Stimulated activated CD8-positive, alpha-beta memory T cell treated with anti-CD3 and anti-CD28 coated beads, Interleukin-4, amount 100 ng/mL, for 48 hours (primary cell): Measurements from ENCODE around the gene SPTBN1.
"Not testable (repeated sequence)": the region's sequence is repeated elsewhere in the genome, so short reads cannot be mapped to it uniquely, and the experiment has no call there.

ENCODE experiments used
- DNase-seq: peaks from one replicate; pipeline ENCODE4 v3.0.0-alpha.2; 2020

Gene SPTBN1

DNA sequence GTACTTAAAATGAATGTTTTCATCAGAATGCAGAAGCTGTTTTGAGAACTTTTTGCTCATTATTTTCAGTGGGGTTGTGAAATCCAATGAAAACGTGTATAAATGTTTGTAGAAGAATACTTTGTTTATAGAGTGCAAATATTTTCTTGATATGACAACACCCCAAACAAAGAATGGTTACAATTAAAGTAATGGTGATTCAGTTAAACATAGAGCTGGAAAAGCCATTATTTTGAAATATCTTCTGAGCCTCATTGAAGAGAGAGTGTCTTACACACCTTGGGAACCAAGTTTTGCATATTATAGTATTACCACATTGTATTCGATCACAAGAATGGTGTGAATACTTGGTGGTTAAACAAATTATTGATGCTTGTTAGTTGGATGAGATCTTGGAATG lies 48.7 kb downstream of the SPTBN1 start:
- no peak for DNase-seq

DNA sequence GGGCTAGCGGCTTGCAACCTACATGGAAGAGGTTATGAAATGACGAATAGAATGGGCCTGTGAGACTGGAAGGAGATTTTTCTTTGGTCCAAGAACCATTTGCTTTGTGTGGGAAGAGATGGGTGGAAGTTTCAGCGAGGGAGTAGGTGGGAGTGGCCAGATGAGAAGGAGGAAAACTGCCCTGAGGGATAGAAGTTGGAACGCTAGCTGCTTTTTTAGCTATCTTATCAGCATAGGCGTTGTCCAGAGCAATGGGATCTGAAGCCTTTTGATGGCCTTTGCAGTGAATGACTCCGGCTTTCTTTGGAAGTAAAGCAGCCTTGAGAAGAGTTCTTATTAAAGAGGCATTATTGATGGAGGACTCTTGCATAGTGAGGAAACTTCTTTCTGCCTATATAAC lies 52.4 kb downstream of the SPTBN1 start:
- DNase-seq = no peak

DNA sequence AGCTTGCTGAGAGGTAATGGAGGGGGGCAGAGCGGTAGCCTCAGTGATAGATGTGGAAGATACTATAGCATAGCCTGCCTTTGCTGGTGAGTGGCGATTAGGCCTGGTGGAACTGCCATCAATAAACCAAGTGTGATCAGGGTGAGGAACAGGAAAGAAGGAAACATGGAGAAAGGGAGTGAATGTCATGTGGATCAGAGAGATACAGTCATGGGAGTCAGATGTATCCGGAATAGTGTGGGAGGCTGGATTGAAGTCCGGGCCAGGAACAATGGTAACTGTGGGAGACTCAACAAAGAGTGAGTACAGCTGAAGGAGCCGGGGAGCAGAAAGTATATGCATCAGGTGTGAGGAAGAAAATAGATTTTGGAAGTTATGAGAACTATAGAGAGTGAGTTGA lies 52.9 kb downstream of the SPTBN1 start:
- DNase-seq = not testable (repeated sequence)

DNA sequence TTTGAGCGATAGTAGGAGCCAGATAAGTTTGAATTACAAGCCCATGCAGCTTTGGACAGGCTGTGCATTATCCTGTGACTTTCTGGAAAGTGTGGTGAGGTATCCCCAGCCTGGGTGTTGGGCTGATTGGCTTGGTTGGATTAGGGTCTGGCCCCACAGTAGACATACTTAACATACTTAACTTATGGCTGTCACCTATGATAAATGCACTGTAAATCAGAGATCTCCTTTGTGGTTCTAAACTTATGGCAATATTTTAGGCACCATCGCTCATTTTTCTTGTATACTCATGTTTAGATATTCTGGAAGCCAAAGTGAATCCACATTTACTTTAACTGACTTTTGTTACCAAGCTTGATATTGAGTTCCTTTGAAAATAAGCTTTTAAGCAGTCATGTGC lies 54.8 kb downstream of the SPTBN1 start:
- DNase-seq = no peak

GRCh38 chr2:54512183-54512582 lies 56.1 kb downstream of the SPTBN1 start:
- no peak for DNase-seq

- no peak for DNase-seq
Observed at GRCh38 chr2:54512663-54513362, 56.7 kb downstream of the SPTBN1 start.

- no peak for DNase-seq
Observed at GRCh38 chr2:54513363-54513715, 57.2 kb downstream of the SPTBN1 start.

- no peak for DNase-seq
Observed at GRCh38 chr2:54514822-54515569, 58.9 kb downstream of the SPTBN1 start.

DNA sequence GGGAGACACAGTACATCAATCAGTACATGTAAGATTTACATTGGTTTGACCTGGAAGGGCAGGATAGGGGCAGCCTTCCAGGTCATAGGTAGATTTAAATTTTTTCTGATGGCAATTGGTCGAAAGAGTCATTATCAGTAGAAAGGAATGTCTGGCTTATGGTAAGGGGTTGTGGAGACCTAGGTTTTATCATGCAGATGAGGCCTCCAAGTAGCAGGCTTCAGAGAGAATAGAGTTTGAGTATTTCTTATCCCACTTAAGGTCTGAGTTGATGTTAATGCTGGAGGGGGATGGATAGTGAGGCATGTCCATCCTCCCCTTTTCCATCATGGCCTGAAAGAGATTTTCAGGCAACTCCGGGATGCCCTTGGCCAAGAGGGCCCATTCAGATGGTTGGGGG lies 60.7 kb downstream of the SPTBN1 start:
- DNase-seq = no peak

DNA sequence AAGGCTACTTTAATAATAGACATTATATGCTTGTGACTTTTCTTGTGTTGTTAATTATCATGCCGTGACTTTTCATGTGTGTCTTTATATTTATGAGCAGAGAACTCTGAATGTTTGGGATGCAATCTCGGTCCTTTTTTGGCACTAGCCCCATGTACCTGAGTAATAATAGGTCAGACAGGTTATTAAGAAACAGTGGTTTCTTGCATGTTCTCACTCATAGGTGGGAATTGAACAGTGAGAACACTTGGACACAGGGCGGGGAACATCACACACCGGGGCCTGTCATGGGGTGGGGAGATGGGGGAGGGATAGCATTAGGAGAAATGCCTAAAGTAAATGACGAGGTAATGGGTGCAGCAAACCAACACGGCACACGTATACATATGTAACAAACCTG lies 61.9 kb downstream of the SPTBN1 start:
- DNase-seq = not testable (repeated sequence)

- DNase-seq = no peak
Observed at GRCh38 chr2:54518430-54518829, 62.3 kb downstream of the SPTBN1 start.

DNA sequence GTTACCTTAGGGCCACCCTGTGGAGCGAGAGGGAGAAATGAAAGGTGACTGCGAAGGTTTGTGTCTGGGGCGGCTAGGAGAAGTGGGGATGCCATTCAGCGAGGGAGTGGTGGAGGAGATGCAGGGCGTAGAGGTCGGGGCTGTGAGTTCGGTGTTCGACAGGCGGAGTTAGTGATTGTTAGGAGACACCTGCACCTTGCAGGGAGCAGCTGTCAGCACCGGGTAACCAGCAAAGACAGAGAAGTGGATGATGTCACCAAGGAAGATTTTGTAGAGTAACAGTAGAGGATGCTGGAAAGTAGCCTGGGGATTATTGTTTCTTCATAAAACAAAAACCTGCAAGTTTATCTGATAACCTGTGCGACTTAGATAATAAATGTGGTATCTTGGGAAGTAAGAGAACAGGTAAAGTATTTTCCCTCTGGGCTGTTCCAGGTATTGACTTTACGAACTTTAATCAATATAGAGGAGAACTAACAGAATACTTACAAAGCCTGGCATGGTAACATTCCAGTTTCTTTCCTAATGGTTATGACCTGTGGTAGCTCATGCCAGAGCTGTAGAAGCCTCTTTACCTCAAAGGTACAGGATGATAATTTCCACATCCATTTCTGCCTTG lies 63.8 kb downstream of the SPTBN1 start:
- DNase-seq = no peak

DNA sequence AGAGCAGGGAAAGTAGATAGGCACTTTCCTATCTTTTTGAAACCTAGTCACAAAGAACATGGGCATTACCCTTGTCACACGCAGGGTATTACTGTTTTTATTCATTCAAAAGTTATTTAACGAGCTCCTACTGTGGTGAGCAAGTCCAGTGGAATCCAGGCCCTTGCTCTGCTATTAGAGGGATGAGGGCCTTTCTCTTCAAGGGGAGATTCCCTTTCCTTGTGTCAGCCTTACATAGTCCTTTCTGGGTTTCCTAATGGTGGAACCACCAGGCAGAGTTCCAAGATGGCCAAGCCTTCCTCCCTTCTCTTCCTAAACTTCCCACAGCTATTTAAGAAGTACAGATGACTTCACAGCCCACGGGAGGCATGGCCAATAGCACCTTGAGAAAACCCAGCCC lies 64.6 kb downstream of the SPTBN1 start:
- DNase-seq = no peak

DNA sequence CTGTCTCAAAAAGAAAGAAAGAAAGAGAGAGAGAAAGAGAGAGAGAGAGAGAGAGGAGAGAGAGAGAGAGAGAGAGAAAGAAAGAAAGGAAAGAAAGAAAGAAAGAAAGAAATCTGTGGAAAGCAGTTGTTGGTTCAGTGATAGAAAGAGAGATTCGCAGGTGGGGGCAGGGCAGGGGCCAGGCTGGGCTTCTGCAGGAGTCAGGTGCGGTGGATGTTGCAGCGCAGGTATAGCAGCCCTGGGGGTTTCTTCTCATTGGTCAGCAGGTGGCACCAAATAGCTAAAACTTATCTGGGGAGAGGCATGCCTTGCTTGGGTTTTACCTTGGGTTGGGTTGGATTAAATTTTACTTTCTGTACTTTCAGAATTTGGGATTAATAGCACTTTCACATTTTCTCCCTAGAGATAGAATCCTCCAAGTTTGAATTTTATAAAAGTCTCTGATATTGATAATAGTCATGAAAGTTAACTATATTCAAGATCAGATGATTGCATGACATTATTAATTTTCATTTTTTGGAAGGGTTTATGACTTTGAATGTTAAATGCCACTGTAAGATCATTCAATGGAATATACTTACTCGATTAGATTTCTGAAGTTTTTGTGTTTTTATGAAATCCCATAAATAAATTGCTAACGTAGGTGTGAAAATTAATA lies 66.6 kb downstream of the SPTBN1 start:
- DNase-seq = peak; percentile 57

- DNase-seq = no peak
Observed at GRCh38 chr2:54523324-54523959, 67.3 kb downstream of the SPTBN1 start.

DNA sequence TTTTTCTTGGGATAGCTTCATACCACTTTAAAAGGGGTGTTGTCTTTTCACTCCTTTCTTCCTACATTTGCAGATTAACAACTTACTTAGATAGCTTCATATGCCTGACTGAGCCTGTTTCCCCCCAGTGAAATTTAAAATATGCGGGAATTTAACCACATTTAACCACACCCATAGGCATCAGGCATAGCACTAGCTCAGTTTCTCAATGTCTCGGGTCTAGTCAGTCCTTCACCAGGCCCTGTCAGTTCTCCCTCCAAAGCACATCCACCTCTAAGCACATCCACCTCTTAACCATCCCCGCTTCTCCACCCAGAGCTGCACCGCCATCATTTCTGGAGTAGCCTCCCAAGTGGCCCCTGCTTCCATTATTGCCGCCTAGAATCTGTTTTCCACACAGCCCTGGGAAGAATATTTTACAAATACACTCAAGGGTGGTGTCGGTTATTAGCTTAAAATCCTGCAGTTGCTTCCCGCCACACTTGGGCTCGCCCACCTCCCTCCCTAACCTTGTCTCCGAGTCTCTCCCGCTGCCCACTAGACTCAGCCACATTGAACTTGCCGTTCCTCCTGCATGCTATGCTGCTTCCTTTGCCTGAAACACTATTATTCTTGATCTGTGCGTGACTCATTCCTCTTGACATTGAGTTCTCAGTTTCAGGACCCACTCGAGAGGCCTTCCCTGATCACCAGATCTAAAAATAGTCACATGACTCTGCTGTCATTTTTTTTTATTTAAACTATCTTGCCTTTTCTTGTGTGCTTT lies 68.3 kb downstream of the SPTBN1 start:
- peak; percentile 37 for DNase-seq

- DNase-seq = no peak
Observed at GRCh38 chr2:54525321-54525720, 69.2 kb downstream of the SPTBN1 start.

GRCh38 chr2:54526226-54526879 lies 70.2 kb downstream of the SPTBN1 start:
- no peak for DNase-seq

DNA sequence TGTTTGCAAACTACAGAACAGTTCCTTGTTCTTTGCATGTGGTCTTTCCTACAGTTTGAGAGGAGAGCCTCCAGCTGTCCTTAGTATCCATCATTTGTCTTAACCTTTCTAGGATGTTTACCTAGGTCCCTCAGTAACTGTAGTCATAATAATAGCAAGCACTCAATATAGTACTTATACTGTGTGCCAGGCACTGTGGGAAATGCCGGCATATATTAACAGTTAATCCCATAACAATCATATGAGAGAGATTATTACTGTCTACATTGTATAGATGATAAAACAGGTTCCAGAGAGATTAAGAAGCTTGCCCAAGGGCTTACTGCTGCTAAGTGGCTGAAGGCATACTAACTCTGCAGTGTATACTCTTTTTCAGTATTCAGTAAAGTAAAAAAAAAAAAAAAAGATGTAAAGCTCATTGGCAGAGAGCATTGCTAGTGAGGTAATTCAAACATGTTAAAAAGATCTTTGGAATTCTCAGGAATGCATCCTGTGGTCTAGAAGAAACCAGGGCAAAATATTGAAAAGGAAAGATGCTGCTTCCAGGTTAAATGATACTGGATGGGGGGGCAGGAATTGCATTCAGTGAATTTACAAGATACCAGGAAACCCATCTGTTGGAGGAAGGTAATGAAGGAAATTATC lies 72.3 kb downstream of the SPTBN1 start:
- no peak for DNase-seq

DNA sequence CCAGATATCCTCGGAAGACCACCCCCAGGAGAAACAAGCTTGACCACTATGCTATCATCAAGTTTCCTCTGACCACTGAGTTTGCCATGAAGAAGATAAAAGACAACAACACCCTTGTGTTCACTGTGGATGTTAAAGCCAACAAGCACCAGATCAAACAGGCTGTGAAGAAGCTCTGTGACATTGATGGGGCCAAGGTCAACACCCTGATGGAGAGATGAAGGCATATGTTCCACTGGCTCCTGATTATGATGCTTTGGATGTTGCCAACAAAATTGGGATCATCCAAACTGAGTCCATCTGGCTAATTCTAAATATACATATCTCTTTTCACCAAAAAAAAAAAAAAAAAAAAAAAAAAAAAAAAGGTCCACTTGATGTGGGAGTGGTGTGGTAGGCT lies 73.4 kb downstream of the SPTBN1 start:
- not testable (repeated sequence) for DNase-seq

DNA sequence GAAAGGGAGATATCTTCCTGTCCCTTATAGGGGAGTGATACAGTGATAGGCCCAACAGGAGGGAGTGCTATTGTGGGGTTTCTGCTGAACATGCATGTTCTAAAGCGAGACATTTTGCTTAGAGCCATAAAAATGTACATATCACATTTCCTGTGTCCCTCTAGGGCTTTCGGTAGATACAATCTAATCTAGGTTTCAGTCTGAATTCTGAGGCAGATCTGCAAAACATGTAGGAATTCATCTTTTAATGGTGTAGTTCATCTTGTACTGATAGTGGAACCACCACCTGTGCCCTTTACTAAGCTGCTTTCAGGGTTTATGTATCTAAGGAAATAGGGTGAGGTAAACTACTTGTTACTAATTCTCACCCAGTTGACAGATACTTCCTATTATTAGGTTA lies 73.8 kb downstream of the SPTBN1 start:
- no peak for DNase-seq
